Stimulated activated CD4-positive, alpha-beta T cell treated with anti-CD3 and anti-CD28 coated beads, Interleukin-12 subunit alpha, Interleukin-12 subunit beta, amount 100 ng/mL, for 48 hours (primary cell): ENCODE measurements around the gene KATNAL2.

ENCODE experiments used
- DNase-seq, 3 donors: peaks; one replicate each; pipeline ENCODE4 v3.0.0-alpha.2; 2020; ENCODE audit warnings: low read depth in 2 of 3, low spot score in 1 of 3

The KATNAL2 gene

GRCh38 chr18:47109720-47110119 is 192.3 kb downstream of the KATNAL2 start:
- DNase-seq, result no peak

GRCh38 chr18:47110492-47111274 is 193.3 kb downstream of the KATNAL2 start:
- DNase-seq, result no peak

- no peak for DNase-seq
These were observed 196.6 kb downstream of the KATNAL2 start for GRCh38 chr18:47113796-47114540.

GRCh38 chr18:47115205-47115604 is 197.8 kb downstream of the KATNAL2 start:
- DNase-seq, result no peak

- DNase-seq, result no peak
These were observed 201.6 kb downstream of the KATNAL2 start for GRCh38 chr18:47118981-47119380.

- peak in 2 of 3 donors; percentile 4 to 12 for DNase-seq
These were observed 203.0 kb downstream of the KATNAL2 start for GRCh38 chr18:47120428-47120827.

GRCh38 chr18:47121146-47121545 is 203.7 kb downstream of the KATNAL2 start:
- DNase-seq, result no peak

GRCh38 chr18:47141289-47141688 is 223.9 kb downstream of the KATNAL2 start:
- DNase-seq, result no peak

GRCh38 chr18:47143153-47143552 is 225.8 kb downstream of the KATNAL2 start:
- no peak for DNase-seq

- no peak for DNase-seq
These were observed 226.6 kb downstream of the KATNAL2 start for GRCh38 chr18:47143899-47144485.

- DNase-seq, result no peak
These were observed 228.8 kb downstream of the KATNAL2 start for GRCh38 chr18:47146206-47146605.

- no peak for DNase-seq
These were observed 232.1 kb downstream of the KATNAL2 start for GRCh38 chr18:47149457-47150028.

GRCh38 chr18:47150029-47150823 is 232.8 kb downstream of the KATNAL2 start, which contains the start of gene HDHD2:
TSS of gene HDHD2 (minus strand) at chr18:47150500. CDS start at chr18:47136439, 14,061 bp downstream.
- DNase-seq, result peak; percentile 67 to 86 (median 77)

- no peak for DNase-seq
These were observed 233.5 kb downstream of the KATNAL2 start for GRCh38 chr18:47150824-47151366.

- no peak for DNase-seq
These were observed 234.0 kb downstream of the KATNAL2 start for GRCh38 chr18:47151439-47151838.
